ENCODE data around the gene SPOPL. TPM values are rescaled to one million over a fixed set of nuclear protein-coding genes. Genes with fewer than 3 reads are reported as not detected.
"Not testable (repeated sequence)": the region's sequence is repeated elsewhere in the genome, so short reads cannot be mapped to it uniquely, and the experiment has no call there.

SPOPL gene
- polyA plus RNA-seq, 1 experiment = 13.1 TPM

GRCh38 chr2:138531913-138532312, 30.3 kb downstream of the SPOPL start:
- Histone ChIP-seq H3K4me3 (ENCODE audit: low read depth, low read length) (no peak overlapping the region), H3K27me3 (ENCODE audit: control insufficient read depth, insufficient read depth, low read length) (no peaks in the 10 kb centered on the region), H3K27ac (ENCODE audit: low read depth, low read length) (no peak overlapping the region), H3K9me3 (ENCODE audit: control insufficient read depth, insufficient read depth, low read length) (no peaks in the 10 kb centered on the region)
- no peak for DNase-seq (ENCODE audit: low read depth, low spot score)
- no peak for TF ChIP-seq CTCF (IDR thresholded peaks at IDR 0.05; ENCODE audit: low read depth, low read length)
- CTCF ChIA-PET = interaction anchor here (0.7 kb wide), 1 partner anchor 643 kb away, joined by 3 read pairs; no protein-coding TSS in a partner anchor
- POLR2A ChIA-PET = no interaction called here

GRCh38 chr2:138534791-138535190, 33.2 kb downstream of the SPOPL start:
- no peak for TF ChIP-seq CTCF (IDR thresholded peaks at IDR 0.05; ENCODE audit: low read depth, low read length)
- H3K4me3 ChIP-seq (ENCODE audit: low read depth, low read length) = no peak overlapping the region
- no peak overlapping the region for H3K27ac ChIP-seq (ENCODE audit: low read depth, low read length)
- no peak for DNase-seq (ENCODE audit: low read depth, low spot score)
- no peaks in the 10 kb centered on the region for H3K9me3 ChIP-seq (ENCODE audit: control insufficient read depth, insufficient read depth, low read length)
- ChIA-PET POLR2A (no interaction called here), CTCF (no interaction called here)
- H3K27me3 ChIP-seq (ENCODE audit: control insufficient read depth, insufficient read depth, low read length) = no peaks in the 10 kb centered on the region

- TF ChIP-seq CTCF (IDR thresholded peaks at IDR 0.05; ENCODE audit: low read depth, low read length) = no peak
- POLR2A ChIA-PET = no interaction called here
- Histone ChIP-seq H3K27me3 (ENCODE audit: control insufficient read depth, insufficient read depth, low read length) (no peaks in the 10 kb centered on the region), H3K27ac (ENCODE audit: low read depth, low read length) (no peak overlapping the region), H3K4me3 (ENCODE audit: low read depth, low read length) (no peak overlapping the region), H3K9me3 (ENCODE audit: control insufficient read depth, insufficient read depth, low read length) (no peaks in the 10 kb centered on the region)
- no peak for DNase-seq (ENCODE audit: low read depth, low spot score)
- CTCF ChIA-PET = no interaction called here
These were observed 34.7 kb downstream of the SPOPL start for GRCh38 chr2:138536302-138536701.

GRCh38 chr2:138536740-138537139, 35.2 kb downstream of the SPOPL start:
- no peak overlapping the region for H3K4me3 ChIP-seq (ENCODE audit: low read depth, low read length)
- ChIA-PET POLR2A (no interaction called here), CTCF (no interaction called here)
- no peak overlapping the region for H3K27ac ChIP-seq (ENCODE audit: low read depth, low read length)
- H3K27me3 ChIP-seq (ENCODE audit: control insufficient read depth, insufficient read depth, low read length) = no peaks in the 10 kb centered on the region
- TF ChIP-seq CTCF (IDR thresholded peaks at IDR 0.05; ENCODE audit: low read depth, low read length) = no peak
- no peaks in the 10 kb centered on the region for H3K9me3 ChIP-seq (ENCODE audit: control insufficient read depth, insufficient read depth, low read length)
- DNase-seq (ENCODE audit: low read depth, low spot score) = no peak

GRCh38 chr2:138537170-138537915, 35.8 kb downstream of the SPOPL start:
- Histone ChIP-seq H3K27me3 (ENCODE audit: control insufficient read depth, insufficient read depth, low read length) (no peaks in the 10 kb centered on the region), H3K27ac (ENCODE audit: low read depth, low read length) (no peak overlapping the region), H3K9me3 (ENCODE audit: control insufficient read depth, insufficient read depth, low read length) (no peaks in the 10 kb centered on the region), H3K4me3 (ENCODE audit: low read depth, low read length) (no peak overlapping the region)
- CTCF ChIA-PET = no interaction called here
- POLR2A ChIA-PET = no interaction called here
- no peak for DNase-seq (ENCODE audit: low read depth, low spot score)
- no peak for TF ChIP-seq CTCF (IDR thresholded peaks at IDR 0.05; ENCODE audit: low read depth, low read length)

GRCh38 chr2:138544206-138544605, 42.6 kb downstream of the SPOPL start:
- H3K27ac ChIP-seq (ENCODE audit: low read depth, low read length); H3K27me3 ChIP-seq (ENCODE audit: control insufficient read depth, insufficient read depth, low read length); POLR2A ChIA-PET; H3K4me3 ChIP-seq (ENCODE audit: low read depth, low read length); CTCF ChIA-PET; DNase-seq (ENCODE audit: low read depth, low spot score); H3K9me3 ChIP-seq (ENCODE audit: control insufficient read depth, insufficient read depth, low read length): not testable (repeated sequence)
